Measurements from ENCODE around the gene FSIP1. TPM values are rescaled to one million over a fixed set of nuclear protein-coding genes. Genes with fewer than 3 reads are reported as not detected.
A peak's percentile ranks its signal among the peaks of the same experiment; 100 is the strongest.

The FSIP1 gene
- polyA plus RNA-seq, 1 experiment, result 0.22 TPM

DNA sequence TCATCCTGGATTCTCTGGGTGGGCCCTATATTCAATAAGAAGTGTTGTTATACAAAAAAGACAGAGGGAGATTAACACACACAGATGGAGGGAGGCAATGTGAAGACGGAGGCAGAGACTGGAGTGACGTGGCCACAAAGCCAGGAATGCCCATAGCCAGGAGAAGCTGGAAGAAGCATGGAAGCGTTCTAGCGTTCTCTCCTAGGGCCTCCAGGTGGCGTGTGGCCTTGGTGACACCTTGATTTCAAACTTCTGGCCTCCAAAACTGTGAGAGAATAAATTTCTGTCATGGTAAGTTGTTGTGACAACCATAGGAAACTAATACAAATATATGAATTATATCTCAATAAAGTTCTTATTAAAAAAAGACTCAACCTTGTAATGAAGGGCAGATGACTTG is 180.5 kb downstream of the FSIP1 start:
- POLR2A ChIA-PET, result no interaction called here
- CTCF ChIA-PET, result interaction anchor here (2.3 kb wide), 1 partner anchor 155 kb away, joined by 5 read pairs; no protein-coding TSS in a partner anchor

DNA sequence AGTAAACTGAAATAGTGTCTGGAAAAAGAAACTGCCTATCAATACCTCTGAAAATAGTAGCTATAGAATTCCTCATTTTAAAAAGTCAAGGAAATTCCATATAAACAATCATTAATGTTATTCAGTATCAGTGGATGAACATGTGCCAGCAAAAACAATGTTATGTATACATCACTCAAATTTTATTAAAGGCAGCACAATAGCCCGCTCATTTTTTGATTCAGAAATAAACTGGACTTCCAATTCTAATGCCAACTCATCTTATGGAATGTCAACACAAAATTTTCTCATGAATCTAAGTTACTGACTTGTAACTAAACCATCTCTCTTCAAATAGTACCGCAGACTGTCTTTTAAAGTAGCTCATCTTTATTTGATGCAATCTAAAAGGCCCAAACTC is 182.8 kb downstream of the FSIP1 start:
- no peaks in the 10 kb centered on the region for H3K27me3 ChIP-seq (ENCODE audit: control insufficient read depth, insufficient read depth, low read length)
- ChIA-PET POLR2A (interaction anchor here (0.5 to 0.6 kb wide), 3 partner anchors 89 to 297 kb away, joined by 3 to 8 read pairs (median 5); no protein-coding TSS in a partner anchor), CTCF (interaction anchor here (0.9 to 1.7 kb wide), 2 partner anchors 10 to 82 kb away, joined by 3 to 4 read pairs; no protein-coding TSS in a partner anchor)
- no peak overlapping the region for H3K4me3 ChIP-seq (ENCODE audit: low read depth, low read length)
- DNase-seq (ENCODE audit: low read depth), result peak; percentile 10
- TF ChIP-seq, protein P1, sequence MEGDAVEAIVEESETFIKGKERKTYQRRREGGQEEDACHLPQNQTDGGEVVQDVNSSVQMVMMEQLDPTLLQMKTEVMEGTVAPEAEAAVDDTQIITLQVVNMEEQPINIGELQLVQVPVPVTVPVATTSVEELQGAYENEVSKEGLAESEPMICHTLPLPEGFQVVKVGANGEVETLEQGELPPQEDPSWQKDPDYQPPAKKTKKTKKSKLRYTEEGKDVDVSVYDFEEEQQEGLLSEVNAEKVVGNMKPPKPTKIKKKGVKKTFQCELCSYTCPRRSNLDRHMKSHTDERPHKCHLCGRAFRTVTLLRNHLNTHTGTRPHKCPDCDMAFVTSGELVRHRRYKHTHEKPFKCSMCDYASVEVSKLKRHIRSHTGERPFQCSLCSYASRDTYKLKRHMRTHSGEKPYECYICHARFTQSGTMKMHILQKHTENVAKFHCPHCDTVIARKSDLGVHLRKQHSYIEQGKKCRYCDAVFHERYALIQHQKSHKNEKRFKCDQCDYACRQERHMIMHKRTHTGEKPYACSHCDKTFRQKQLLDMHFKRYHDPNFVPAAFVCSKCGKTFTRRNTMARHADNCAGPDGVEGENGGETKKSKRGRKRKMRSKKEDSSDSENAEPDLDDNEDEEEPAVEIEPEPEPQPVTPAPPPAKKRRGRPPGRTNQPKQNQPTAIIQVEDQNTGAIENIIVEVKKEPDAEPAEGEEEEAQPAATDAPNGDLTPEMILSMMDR (IDR thresholded peaks at IDR 0.05; ENCODE audit: insufficient read depth, low read depth, low read length), result no peak
- H3K36me3 ChIP-seq (ENCODE audit: control insufficient read depth, insufficient read depth, low read length), result 0 out of 2 replicates have a peak, but pooled peaks cover 3% of the 10 kb centered on the region

More for the DNA sequence above, 180.5 kb downstream of the FSIP1 start:
- no peaks in the 10 kb centered on the region for H3K36me3 ChIP-seq (ENCODE audit: control insufficient read depth, insufficient read depth, low read length)
- no peak for DNase-seq (ENCODE audit: low read depth)
- H3K4me3 ChIP-seq (ENCODE audit: low read depth, low read length), result no peak overlapping the region
- no peaks in the 10 kb centered on the region for H3K27me3 ChIP-seq (ENCODE audit: control insufficient read depth, insufficient read depth, low read length)
- TF ChIP-seq, protein P1 (IDR thresholded peaks at IDR 0.05; ENCODE audit: insufficient read depth, low read depth, low read length), result 0 out of 2 replicates have a peak, but pooled peaks have one; percentile 15

DNA sequence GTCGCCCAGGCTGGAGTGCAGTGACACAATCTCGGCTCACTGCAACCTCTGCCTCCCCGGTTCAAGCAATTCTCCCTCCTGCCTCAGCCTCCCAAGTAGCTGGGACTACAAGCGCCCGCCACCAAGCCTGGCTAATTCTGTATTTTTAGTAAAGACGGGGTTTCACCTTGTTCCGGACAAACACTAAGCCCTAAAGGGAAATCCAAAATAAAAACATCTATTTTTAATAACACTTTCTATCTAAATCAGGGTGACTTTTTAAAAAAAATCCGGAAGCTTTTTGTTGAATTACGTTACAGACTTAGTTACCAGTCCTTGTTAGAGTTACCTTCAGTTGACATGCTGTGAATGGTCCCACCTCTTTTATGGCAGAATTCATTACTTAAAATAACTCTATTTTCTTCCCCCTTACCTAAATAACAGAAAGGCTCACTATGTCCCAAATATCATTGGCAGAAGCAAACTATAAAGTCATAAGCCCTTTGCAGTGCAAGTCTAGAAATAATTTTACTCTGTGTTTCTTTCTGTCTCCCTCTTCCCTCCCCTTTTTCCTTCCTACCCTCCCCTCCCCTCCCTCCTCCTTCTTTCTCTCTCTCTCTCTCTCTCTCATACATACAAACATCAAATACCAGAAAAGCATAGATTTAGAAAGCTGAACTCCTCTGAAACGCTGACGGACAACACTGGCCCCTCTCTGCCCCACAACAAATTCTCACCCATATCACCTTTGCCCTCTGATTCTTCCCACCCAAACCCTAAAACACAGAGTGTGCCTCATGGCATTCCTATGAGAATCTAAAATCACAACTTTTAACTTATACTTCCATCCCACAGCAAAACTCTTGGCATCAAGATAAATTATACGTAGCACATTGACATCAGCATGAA is 183.4 kb downstream of the FSIP1 start:
- CTCF ChIA-PET, result interaction anchor here (0.9 to 1.7 kb wide), 2 partner anchors 11 to 83 kb away, joined by 3 to 4 read pairs; no protein-coding TSS in a partner anchor
- TF ChIP-seq, protein P1 (IDR thresholded peaks at IDR 0.05; ENCODE audit: insufficient read depth, low read depth, low read length), result no peak
- H3K36me3 ChIP-seq (ENCODE audit: control insufficient read depth, insufficient read depth, low read length), result peaks cover 3% of the 10 kb centered on the region; the same call in 1 of the 2 replicates
- POLR2A ChIA-PET, result interaction anchor here (0.6 to 0.9 kb wide), 7 partner anchors 10 to 411 kb away, joined by 3 to 7 read pairs (median 4); no protein-coding TSS in a partner anchor
- no peaks in the 10 kb centered on the region for H3K27me3 ChIP-seq (ENCODE audit: control insufficient read depth, insufficient read depth, low read length)
- DNase-seq (ENCODE audit: low read depth), result peak; percentile 38
- H3K4me3 ChIP-seq (ENCODE audit: low read depth, low read length), result no peak overlapping the region

DNA sequence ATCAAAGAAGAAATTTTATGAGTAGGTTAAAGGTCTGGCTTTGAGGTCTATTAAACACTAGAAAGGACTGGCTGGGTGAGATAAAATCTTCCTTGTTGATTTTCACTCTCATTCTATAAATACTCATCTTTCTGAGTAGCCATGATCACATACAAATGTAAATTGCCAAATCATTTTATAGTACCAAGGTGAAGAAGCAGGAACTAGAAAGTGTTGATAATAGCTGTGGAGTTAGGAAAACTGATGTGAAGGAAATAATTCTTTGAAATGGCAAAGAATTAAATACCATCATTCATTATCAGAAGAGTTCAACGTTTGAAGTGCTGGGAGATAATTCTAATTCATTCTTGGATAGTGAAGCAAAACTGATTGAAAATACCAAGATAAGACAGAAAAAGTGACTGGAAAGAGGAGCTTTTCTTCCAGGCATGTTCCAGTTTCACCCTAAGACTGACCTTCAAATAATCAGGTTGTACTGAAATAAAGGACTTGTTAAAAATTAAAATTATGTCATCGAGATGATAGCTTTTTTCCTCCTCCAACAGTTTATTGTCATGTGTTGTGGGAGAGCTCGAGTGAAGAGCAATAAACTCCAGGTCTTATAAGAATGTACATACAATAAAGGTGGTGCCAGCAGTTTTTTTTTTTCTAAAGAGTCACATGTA is 184.3 kb downstream of the FSIP1 start:
- Histone ChIP-seq H3K4me3 (ENCODE audit: low read depth, low read length) (no peak overlapping the region), H3K27me3 (ENCODE audit: control insufficient read depth, insufficient read depth, low read length) (no peaks in the 10 kb centered on the region), H3K36me3 (ENCODE audit: control insufficient read depth, insufficient read depth, low read length) (peaks cover 11% of the 10 kb centered on the region)
- POLR2A ChIA-PET, result interaction anchor here (0.5 to 1.1 kb wide), 7 partner anchors 8 to 410 kb away, joined by 3 to 7 read pairs (median 4); partner anchors contain the start of gene THBS1
- CTCF ChIA-PET, result interaction anchor here (1.7 kb wide), 1 partner anchor 12 kb away, joined by 4 read pairs; no protein-coding TSS in a partner anchor
- peak; percentile 87 for DNase-seq (ENCODE audit: low read depth)
- TF ChIP-seq, protein P1 (IDR thresholded peaks at IDR 0.05; ENCODE audit: insufficient read depth, low read depth, low read length), result no peak

All from BJ (cell line).